Measurements from ENCODE around the gene KRABD2.
"Not testable (repeated sequence)": the region's sequence is repeated elsewhere in the genome, so short reads cannot be mapped to it uniquely, and the experiment has no call there.

Gene KRABD2

DNA sequence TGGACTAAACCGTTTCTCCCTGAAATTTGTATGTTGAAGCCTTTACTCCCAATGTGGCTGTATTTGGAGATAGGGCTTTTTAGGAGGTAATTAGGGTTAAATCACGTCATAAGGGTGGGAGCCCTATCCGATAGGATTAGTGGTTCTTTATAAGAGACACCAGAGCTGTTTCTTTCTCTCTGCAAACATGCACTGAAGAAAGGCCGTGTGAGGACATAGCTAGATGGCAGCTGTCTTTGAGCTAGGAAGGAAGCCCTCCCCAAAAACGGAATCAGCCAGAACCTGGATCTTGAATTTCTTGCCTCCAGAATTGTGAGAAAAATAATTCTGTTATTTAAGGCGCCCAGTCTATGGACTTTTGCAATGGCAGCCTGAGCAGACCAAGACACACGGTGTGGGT lies 22.8 kb downstream of the KRABD2 start:
- Histone ChIP-seq H3K9me3 (ENCODE audit: control insufficient read depth, low read length) (no peaks in the 10 kb centered on the region), H2AFZ (no peak overlapping the region), H3K4me2 (ENCODE audit: low read length) (no peak overlapping the region), H3K4me1 (no peaks in the 10 kb centered on the region), H3K27ac (no peak overlapping the region), H3K4me3 (ENCODE audit: low read depth, low read length) (no peak overlapping the region), H3K79me2 (no peaks in the 10 kb centered on the region), H3K36me3 (ENCODE audit: control insufficient read depth, insufficient read depth, low read length) (no peaks in the 10 kb centered on the region), H3K27me3 (ENCODE audit: control insufficient read depth, insufficient read depth, low read length) (no peaks in the 10 kb centered on the region), H3K9ac (no peak overlapping the region)
- TF ChIP-seq, protein P1, sequence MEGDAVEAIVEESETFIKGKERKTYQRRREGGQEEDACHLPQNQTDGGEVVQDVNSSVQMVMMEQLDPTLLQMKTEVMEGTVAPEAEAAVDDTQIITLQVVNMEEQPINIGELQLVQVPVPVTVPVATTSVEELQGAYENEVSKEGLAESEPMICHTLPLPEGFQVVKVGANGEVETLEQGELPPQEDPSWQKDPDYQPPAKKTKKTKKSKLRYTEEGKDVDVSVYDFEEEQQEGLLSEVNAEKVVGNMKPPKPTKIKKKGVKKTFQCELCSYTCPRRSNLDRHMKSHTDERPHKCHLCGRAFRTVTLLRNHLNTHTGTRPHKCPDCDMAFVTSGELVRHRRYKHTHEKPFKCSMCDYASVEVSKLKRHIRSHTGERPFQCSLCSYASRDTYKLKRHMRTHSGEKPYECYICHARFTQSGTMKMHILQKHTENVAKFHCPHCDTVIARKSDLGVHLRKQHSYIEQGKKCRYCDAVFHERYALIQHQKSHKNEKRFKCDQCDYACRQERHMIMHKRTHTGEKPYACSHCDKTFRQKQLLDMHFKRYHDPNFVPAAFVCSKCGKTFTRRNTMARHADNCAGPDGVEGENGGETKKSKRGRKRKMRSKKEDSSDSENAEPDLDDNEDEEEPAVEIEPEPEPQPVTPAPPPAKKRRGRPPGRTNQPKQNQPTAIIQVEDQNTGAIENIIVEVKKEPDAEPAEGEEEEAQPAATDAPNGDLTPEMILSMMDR (IDR thresholded peaks at IDR 0.05) = no peak

DNA sequence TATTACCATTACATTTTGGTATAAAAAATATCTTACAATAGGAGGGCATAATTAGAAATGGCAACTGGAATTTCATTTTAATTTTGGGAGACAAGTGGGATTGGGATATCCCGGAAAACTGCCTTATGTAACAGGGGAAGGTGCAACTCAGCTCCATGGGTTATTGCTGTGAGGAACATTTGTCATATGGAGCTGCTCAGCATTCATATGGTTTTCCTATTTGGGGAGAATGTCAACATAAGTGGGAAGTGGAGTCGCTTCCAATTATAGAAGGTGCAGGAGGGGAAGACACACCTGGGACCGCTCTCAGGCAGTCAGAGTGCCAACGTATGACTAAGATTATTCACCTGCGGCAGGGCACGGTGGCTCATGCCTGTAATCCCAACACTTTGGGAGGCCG lies 26.2 kb downstream of the KRABD2 start:
- no peak overlapping the region for H3K4me3 ChIP-seq (ENCODE audit: low read depth, low read length)
- H3K79me2 ChIP-seq = no peaks in the 10 kb centered on the region
- H3K9ac ChIP-seq = no peak overlapping the region
- no peak overlapping the region for H3K4me2 ChIP-seq (ENCODE audit: low read length)
- H3K9me3 ChIP-seq (ENCODE audit: control insufficient read depth, low read length) = no peaks in the 10 kb centered on the region
- no peaks in the 10 kb centered on the region for H3K27me3 ChIP-seq (ENCODE audit: control insufficient read depth, insufficient read depth, low read length)
- no peak overlapping the region for H2AFZ ChIP-seq
- H3K36me3 ChIP-seq (ENCODE audit: control insufficient read depth, insufficient read depth, low read length) = no peaks in the 10 kb centered on the region
- no peak overlapping the region for H3K27ac ChIP-seq
- TF ChIP-seq, protein P1 (IDR thresholded peaks at IDR 0.05) = no peak
- H3K4me1 ChIP-seq = no peaks in the 10 kb centered on the region

DNA sequence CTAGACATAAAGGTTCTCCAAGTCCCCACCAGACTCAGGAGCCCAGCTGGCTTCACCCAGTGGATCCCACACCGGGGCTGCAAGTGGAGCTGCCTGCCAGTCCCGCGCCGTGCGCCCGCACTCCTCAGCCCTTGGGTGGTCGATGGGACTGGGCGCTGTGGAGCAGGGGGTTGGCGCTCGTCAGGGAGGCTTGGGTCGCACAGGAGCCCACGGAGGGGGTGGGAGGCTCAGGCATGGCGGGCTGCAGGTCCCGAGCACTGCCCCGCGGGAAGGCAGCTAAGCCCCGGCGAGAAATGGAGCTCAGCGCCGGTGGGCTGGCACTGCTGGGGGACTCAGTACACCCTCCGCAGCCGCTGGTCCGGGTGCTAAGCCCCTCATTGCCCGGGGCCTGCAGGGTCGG lies 29.5 kb downstream of the KRABD2 start:
- H3K79me2 ChIP-seq; H3K36me3 ChIP-seq (ENCODE audit: control insufficient read depth, insufficient read depth, low read length); H3K9me3 ChIP-seq (ENCODE audit: control insufficient read depth, low read length); H3K27ac ChIP-seq; H3K27me3 ChIP-seq (ENCODE audit: control insufficient read depth, insufficient read depth, low read length); H3K9ac ChIP-seq; H3K4me2 ChIP-seq (ENCODE audit: low read length); H3K4me1 ChIP-seq; H3K4me3 ChIP-seq (ENCODE audit: low read depth, low read length); H2AFZ ChIP-seq: not testable (repeated sequence)

DNA sequence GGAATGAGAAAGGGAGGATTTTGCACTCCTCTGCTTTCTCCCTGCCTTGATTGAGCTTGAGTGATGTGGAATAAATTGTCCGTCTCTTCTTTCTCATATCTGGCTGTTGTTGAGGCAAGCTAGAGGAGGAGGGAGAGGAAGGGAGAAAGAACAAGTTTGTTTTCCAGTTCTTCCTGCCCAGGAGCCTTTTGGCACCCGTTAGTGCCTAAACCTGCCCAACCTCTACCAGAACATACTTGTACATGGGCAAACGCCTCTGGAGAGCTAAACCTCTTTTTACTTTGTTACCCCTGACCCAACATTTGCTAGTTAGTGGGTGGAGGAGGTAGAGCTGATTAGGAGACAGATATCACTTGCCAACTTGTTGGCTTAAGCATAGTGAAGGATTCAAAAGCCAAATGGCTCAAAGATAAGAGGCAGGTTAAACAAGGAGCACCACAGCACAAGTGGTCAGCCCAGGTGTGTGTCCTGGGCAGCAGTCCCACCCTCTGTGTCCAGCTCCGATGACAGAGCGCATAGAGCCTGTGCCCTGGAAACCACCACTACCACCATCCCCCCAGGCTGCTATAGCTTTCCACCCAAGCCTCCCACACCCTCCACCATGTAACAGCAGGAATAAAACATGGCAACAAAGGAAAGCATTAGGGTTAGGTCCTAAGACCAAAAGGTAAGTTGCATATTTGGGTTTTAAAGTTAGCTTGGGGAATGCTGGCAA lies 30.4 kb downstream of the KRABD2 start:
- H3K79me2 ChIP-seq = no peaks in the 10 kb centered on the region
- H3K36me3 ChIP-seq (ENCODE audit: control insufficient read depth, insufficient read depth, low read length) = no peaks in the 10 kb centered on the region
- TF ChIP-seq, protein P1 (IDR thresholded peaks at IDR 0.05) = no peak
- no peaks in the 10 kb centered on the region for H3K27me3 ChIP-seq (ENCODE audit: control insufficient read depth, insufficient read depth, low read length)
- H3K4me3 ChIP-seq (ENCODE audit: low read depth, low read length) = no peak overlapping the region
- H3K4me2 ChIP-seq (ENCODE audit: low read length) = no peak overlapping the region
- H3K9me3 ChIP-seq (ENCODE audit: control insufficient read depth, low read length) = no peaks in the 10 kb centered on the region
- no peaks in the 10 kb centered on the region for H3K4me1 ChIP-seq
- H2AFZ ChIP-seq = no peak overlapping the region
- no peak overlapping the region for H3K9ac ChIP-seq
- H3K27ac ChIP-seq = no peak overlapping the region

DNA sequence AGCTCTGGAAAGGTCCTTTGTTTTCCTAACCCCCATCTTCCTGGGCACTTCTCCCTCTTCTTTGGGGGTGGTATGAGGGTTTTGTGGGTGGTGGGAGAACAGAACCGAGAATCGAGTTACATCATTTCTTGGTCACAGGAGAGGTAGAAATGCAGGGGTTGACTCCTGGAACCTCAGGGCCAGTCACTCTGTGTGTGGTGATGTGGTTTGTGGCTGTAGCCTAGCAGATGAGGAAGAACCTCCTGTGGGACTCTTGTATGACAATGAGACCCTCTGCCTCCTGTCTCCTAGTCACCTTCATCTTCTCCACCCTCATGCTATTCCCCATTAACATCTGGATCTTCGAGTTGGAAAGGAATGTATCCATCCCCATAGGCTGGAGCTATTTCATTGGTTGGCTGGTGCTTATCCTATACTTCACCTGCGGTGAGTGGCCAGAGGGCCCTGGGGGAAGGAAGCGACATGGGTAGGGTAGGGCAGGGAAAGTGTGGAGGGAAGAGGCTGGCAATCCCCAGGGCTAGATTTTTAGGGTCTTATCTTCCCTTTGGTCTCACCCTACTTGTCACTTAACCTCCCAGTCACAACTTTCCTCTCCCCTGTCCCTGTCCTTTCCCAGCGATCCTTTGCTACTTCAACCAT lies 31.3 kb downstream of the KRABD2 start:
- Histone ChIP-seq H3K79me2 (no peaks in the 10 kb centered on the region), H3K4me3 (ENCODE audit: low read depth, low read length) (no peak overlapping the region), H3K36me3 (ENCODE audit: control insufficient read depth, insufficient read depth, low read length) (no peaks in the 10 kb centered on the region), H3K9ac (no peak overlapping the region), H3K27ac (no peak overlapping the region), H3K27me3 (ENCODE audit: control insufficient read depth, insufficient read depth, low read length) (no peaks in the 10 kb centered on the region), H2AFZ (no peak overlapping the region), H3K9me3 (ENCODE audit: control insufficient read depth, low read length) (no peaks in the 10 kb centered on the region), H3K4me2 (ENCODE audit: low read length) (no peak overlapping the region), H3K4me1 (no peaks in the 10 kb centered on the region)
- TF ChIP-seq, protein P1 (IDR thresholded peaks at IDR 0.05) = no peak

Data from parathyroid adenoma (tissue), 2 donors.